HT-29 (cell line): Measurements from ENCODE around the gene PYGM. TPM values are rescaled to one million over a fixed set of nuclear protein-coding genes. Genes with fewer than 3 reads are reported as not detected.

ENCODE experiments used
- DNase-seq: peaks from one replicate; pipeline ENCODE4 v3.0.0-alpha.2; 2015; ENCODE audit warnings: low spot score
- total RNA-seq: library from RNA; depleted of rRNA; stranded (reverse); fragments of >200 nt; shearing (Covaris generic); gene quantifications from 2 replicates; pipeline ENCODE4 v1.2.3, GENCODE V29; 2014

The PYGM gene
- total RNA-seq, 1 experiment from 2014 or later = 0.23 TPM

DNA sequence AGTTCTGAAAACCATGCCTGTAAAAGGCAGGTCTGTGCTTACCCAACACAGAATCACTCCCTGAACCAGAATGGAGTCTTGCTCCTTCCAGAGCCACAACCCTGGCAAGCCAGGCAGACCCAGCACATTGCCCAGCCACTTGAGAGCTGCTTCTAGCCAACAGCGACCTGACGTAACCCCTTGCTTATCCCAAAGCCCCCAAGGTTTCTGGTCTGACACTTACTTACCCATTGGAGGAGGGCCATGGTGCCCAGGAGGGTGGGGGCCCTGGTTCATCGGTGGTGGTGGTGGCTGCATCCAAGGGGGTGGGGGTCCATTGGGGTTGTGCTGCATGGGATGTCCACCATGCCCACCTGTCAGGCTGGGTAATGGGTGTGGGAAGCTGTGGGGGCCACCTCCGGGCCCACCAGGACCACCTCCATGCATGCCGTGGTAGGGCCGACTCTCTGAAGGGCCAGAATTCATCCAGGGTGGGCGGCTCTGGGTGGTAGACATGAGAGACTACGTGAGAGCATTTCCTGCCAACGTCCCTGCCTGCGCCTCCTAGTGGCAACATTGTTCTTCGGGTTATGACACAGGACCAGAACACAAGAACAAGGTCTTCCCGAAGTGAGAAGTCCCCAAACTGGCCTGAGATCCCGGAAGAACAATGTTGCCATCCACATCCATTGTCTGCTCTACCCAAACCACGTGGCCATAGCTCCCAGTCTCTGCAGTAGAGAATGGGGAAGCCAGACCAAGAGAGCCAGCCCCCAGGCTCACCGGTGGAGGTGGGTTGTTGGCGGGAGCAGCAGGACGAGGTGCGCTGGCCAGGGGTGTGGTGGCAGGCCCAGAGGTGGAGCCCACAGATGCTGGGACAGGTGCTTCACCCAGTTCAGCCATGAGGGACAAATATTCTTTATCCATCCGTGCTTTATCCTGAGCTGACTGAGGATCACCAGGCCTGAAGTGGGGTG is 7.8 kb upstream of the PYGM start:
- DNase-seq = peak; percentile 84

- DNase-seq = no peak
Observed at GRCh38 chr11:64766881-64767280, 7.1 kb upstream of the PYGM start.

- DNase-seq = no peak
Observed at GRCh38 chr11:64765851-64766665, 6.3 kb upstream of the PYGM start.

DNA sequence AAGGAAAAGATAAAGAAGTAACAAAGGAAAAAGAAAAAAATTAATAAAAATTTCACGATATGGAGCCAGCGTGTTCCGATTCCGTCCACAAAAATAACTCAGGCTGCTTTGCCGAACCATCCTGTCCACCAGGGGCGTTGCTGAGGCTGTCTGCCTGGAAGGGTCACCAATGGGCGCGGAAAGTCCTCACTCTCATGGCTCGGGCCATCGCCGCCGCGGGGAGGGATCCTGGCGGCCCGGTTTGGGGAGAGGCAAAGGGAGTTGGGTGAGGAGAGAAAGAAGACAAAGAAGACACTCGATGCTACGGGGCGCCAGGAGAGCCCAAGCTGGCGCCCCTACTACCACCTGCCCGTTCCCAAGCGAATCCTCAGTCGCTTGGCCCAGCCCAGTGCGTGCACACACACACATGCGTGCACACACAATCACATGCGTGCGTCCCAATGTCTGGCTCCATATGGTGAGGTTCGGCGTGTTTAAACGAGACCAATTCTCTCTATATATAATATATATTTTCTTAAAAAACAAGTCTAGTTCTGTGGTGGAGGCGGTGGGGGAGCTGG is 5.6 kb upstream of the PYGM start:
- no peak for DNase-seq

- no peak for DNase-seq
Observed at GRCh38 chr11:64764753-64765152, 5.0 kb upstream of the PYGM start.

DNA sequence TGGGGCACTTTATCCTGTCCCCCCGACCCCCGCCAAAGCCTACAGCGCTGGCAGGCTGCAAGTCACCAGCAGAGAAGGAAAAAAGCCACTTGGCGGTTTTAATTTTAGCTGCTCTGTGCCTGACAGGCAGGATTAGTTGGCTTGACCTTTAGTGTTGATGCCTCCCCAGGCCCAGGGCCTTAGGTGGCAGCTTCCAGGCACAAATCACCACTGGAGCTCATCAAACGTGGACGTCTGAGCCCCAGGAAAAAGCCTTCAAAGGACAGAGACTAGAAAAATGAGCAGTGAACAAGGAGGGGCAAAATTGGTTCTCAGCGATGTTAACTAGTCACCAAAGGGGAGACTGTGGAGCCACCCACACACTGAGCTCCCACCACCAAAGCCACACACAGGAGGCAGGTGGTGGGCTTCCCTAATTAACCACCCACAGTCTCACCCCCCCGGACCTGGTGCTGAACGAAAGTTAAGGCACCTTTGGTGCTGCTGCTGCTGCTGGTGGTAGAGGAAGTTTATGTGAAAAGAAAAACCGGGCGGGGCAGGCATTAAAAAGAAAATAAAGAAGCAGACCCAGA is 4.4 kb upstream of the PYGM start:
- DNase-seq = no peak

DNA sequence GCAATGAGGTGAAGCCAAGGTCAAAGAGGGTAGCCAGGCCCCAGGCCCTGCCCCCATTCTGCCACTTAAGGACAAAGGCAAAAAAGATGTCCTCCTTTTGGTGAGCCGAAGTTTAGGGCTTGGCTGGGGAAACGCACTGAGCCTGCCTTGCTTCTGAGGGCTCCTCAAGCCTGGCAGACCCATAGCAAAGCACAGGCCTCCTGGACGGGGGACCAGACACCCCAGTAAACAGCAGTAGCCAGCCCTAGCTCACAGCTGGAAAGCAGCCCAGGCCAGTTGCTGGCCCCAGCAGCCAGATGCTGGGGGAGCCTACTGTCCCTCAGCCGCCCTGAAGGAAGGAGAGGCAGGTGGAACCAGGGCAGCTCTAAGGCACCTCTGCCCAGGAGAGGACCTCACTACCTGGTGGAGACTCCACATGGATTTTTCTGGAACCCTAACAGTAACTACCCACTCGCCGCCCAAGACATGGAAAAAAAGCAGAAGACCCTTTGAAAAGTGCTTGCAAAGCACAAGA is 3.8 kb upstream of the PYGM start:
- no peak for DNase-seq

DNA sequence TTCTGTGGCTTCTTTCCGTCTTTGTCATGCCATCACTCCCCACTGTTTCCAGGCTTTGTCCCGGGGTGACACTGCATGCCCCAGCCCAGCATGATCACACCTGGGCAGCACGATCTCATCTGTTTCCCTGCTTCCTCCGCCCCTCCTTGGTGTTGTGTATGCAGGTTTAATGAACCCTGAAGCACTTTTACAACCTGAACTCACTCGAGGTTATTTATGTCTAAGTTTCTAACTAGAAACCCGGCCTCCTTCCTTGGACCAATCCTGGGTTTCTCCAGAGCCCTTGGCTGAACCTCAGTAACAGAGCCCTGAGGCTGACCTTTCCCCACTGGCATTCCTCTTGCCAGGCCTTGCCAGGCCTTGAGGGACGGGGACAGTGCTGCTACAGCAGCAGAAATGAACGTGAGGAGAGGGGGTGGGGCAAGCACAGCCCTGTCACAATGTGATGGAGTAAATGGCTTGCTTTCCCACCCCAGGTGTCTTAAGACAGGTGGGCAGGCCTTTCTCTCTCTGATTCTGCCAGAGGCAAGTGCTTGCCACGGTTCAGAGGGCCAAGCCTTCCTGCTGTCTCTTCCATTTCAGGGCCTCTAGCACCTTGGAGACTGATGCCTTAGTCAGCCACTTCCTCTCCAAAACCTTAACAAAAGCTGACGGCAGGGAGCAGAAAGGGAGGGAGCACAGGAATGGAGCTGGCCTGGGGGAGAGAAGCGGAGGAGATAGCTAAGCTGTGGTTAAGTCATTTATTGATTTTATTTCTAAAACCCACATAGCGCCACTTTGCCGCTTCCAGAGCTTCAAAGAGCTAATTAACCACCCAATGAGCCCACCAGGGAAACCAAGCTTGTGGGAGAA is 3.1 kb upstream of the PYGM start:
- no peak for DNase-seq

- DNase-seq = no peak
Observed at GRCh38 chr11:64762277-64762673, 2.5 kb upstream of the PYGM start.

GRCh38 chr11:64760759-64761420 is 1.1 kb upstream of the PYGM start:
- no peak for DNase-seq

DNA sequence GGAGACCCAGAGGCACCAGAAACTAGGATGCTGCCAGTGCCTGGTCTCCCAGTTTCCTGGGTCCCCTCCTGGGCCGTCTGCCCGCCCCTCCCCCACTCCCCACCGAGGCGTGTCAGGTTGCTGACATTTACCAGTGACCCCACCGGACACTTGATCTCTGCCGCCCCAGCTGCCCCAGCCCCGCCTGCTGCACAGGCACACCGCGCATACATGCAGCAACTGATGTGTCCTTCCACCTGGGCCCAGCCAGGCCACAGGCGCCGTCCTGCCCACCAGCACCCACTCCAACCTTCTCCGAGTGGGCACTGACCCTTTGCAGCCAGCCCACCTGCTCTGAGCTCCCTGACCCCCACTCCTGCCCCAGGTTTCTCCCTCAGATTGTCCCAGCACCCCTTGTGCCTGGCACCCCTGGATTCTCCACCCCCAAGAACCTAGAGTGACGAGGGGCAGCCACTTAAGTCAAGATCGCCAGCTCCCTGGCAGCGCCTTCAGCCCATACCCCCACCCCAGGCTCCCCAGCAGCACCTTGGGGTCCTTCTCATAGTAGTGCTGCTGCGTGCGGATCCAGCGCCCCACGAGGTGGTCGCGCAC is 548 bp downstream of the PYGM start:
- DNase-seq = no peak

GRCh38 chr11:64758330-64759079 is 1.3 kb downstream of the PYGM start:
- no peak for DNase-seq

- DNase-seq = no peak
Observed at GRCh38 chr11:64757549-64758329, 2.0 kb downstream of the PYGM start.

DNA sequence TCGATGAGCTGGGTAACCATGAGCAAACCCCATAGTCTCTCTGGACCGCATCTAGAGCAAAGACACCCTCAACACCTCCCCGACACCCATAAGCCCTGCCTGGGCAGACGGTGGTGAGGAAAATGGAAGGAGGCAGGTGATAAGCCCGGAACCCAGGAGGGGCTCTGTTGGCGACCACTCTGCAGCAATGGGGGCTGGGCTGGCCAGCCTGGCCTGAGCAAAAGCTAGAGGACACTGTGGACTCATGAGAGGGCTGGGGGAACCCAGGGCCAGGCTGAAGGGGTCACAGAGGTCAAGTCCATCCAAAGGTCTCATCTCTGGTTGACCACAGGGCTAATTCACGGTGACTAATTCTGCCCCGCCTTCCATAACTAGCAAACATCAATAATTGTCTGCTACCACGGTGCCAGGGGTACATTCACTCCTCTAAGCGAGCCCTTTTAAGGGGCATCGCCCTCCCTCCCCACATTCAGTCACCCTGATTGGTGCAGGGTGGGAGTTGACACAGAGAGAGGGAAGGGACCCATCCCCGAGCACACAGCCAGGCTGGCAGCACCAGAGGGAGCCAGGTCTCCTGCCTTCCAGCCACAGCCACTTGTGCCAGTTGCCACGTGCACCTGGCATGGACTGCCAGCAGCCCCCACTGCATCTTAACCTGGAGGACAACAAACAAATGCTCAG is 4.0 kb downstream of the PYGM start:
- DNase-seq = no peak

- no peak for DNase-seq
Observed at GRCh38 chr11:64754919-64755662, 4.7 kb downstream of the PYGM start.

GRCh38 chr11:64754124-64754918 is 5.5 kb downstream of the PYGM start:
- no peak for DNase-seq
